Panc1 (cell line): Measurements from ENCODE around the gene LIN7C. TPM values are rescaled to one million over a fixed set of nuclear protein-coding genes. Genes with fewer than 3 reads are reported as not detected.

Source experiments
- ATAC-seq: fragments of 200-7000 bp; cut with Tn5 transposase; 2 replicates; pipeline ENCODE4 v1.9.1; 2020; ENCODE audit warnings: mild to moderate bottlenecking, moderate library complexity
- BruUV-seq: library from RNA; stranded (reverse); fragments of 400-500 nt; replicated peaks from 2 replicates; lab custom pipeline; 2021; lab: Mats Ljungman, UMichigan
- CTCF ChIA-PET: fragments of 300-600 bp; sonication (Branson Sonifier 250); formaldehyde crosslinking; loops from one replicate; lab custom pipeline; 2022; ENCODE audit warnings: antibody characterized with exemption; lab: Charles Lee
- POLR2A ChIA-PET: fragments of 300-600 bp; sonication (Branson Sonifier 250); formaldehyde crosslinking; loops from one replicate; lab custom pipeline; 2022; ENCODE audit warnings: antibody characterized with exemption; lab: Charles Lee
- DNase-seq: peaks from one replicate; pipeline ENCODE4 v3.0.0-alpha.2; 2010; ENCODE audit warnings: low read depth, low spot score
- H3K27ac ChIP-seq: 2 replicates; pipeline ENCODE4 v1.5.1; 2011; ENCODE audit warnings: mild to moderate bottlenecking, low read length, inconsistent platforms
- H3K27me3 ChIP-seq: fragments of 200-500 bp; sonication (Bioruptor generic); 2 replicates; pipeline ENCODE4 v1.6.0; 2014; ENCODE audit warnings: low read length, inconsistent platforms; ENCODE audit not compliant: control insufficient read depth, insufficient read depth
- H3K36me3 ChIP-seq: fragments of 200-500 bp; sonication (Bioruptor generic); 2 replicates; pipeline ENCODE4 v1.5.1; 2014; ENCODE audit warnings: inconsistent platforms, mild to moderate bottlenecking, low read length, moderate library complexity; ENCODE audit not compliant: control insufficient read depth, insufficient read depth
- H3K4me1 ChIP-seq: 2 replicates; pipeline ENCODE4 v1.5.1; 2011; ENCODE audit warnings: inconsistent platforms, mild to moderate bottlenecking, low read length, moderate library complexity; ENCODE audit not compliant: control insufficient read depth, insufficient read depth
- H3K4me3 ChIP-seq, 2 experiments: 2 replicates each; pipeline ENCODE4 v1.5.1; 2011 to 2012; ENCODE audit warnings: low read depth in 2 of 2, low read length in 2 of 2, mild to moderate bottlenecking in 2 of 2, inconsistent platforms in 1 of 2, moderate library complexity in 1 of 2
- H3K9me3 ChIP-seq: fragments of 200-500 bp; sonication (Bioruptor generic); 2 replicates; pipeline ENCODE4 v1.5.1; 2014; ENCODE audit warnings: low read depth, mild to moderate bottlenecking, inconsistent platforms, low read length, moderate library complexity; ENCODE audit not compliant: control insufficient read depth, insufficient read depth
- CTCF ChIP-seq: fragments of 450-650 bp; IDR thresholded peaks from 2 replicates; pipeline ENCODE4 v1.5.1; 2017; ENCODE audit warnings: mild to moderate bottlenecking
- POLR2AphosphoS5 ChIP-seq: IDR thresholded peaks from 2 replicates; pipeline ENCODE4 v1.6.1; 2012; ENCODE audit warnings: mild to moderate bottlenecking, low read depth, low read length, moderate library complexity
- REST ChIP-seq, 2 experiments: IDR thresholded peaks; 2 replicates each; pipeline ENCODE4 v1.6.1; 2011 to 2012; ENCODE audit warnings: low read depth in 2 of 2, control low read depth in 1 of 2, low read length in 1 of 2, mild to moderate bottlenecking in 1 of 2, moderate library complexity in 1 of 2; ENCODE audit not compliant: insufficient read depth in 1 of 2
- SIN3A ChIP-seq: IDR thresholded peaks from 2 replicates; pipeline ENCODE4 v1.6.1; 2012; ENCODE audit warnings: low read depth, mild to moderate bottlenecking, low read length, moderate library complexity, borderline replicate concordance; ENCODE audit not compliant: insufficient read depth
- TCF7L2 ChIP-seq: IDR thresholded peaks from 2 replicates; pipeline ENCODE4 v1.6.1; 2011; ENCODE audit warnings: mild to moderate bottlenecking, low read depth, low read length, inconsistent platforms
- in situ Hi-C: cut with HindIII; loops from 2 replicates; pipeline ENCODE4 v1.10.0; 2016; ENCODE audit warnings: low sequenced_read_pairs, low pct_unique_long_range_greater_than_20kb
- intact Hi-C: fragments of 100-400 bp; cut with micrococcal nuclease; formaldehyde crosslinking; loops from one replicate; pipeline ENCODE4 v1.10.0; 2022; ENCODE audit not compliant: unreplicated experiment
- total RNA-seq: library from RNA; stranded (reverse); gene quantifications from one replicate; pipeline ENCODE4 v1.2.1, GENCODE V29; 2021; ENCODE audit not compliant: unreplicated experiment

Gene LIN7C
- total RNA-seq, 1 experiment from 2014 or later: 44.2 TPM

GRCh38 chr11:27475622-27476021, 30.9 kb downstream of the LIN7C start:
- Histone ChIP-seq H3K27me3 (no peaks in the 10 kb centered on the region), H3K36me3 (no peaks in the 10 kb centered on the region), H3K27ac (peak overlapping the region; percentile 44; the same call in 1 of the 2 replicates), H3K9me3 (no peaks in the 10 kb centered on the region), H3K4me1 (peaks cover 12% of the 10 kb centered on the region), H3K4me3 (no peak overlapping the region)
- TF ChIP-seq SIN3A: no peak
- no peak for TF ChIP-seq CTCF
- no peak for TF ChIP-seq REST (IDR thresholded peaks at IDR 0.05; ENCODE audit: insufficient read depth in 1 of 2, low read depth in 2 of 2, low read length in 1 of 2)
- no peak for TF ChIP-seq POLR2AphosphoS5
- TF ChIP-seq TCF7L2: no peak
- intact Hi-C loops (no loop called here), in situ Hi-C loops (no loop called here)
- CTCF ChIA-PET: interaction anchor here (1.3 kb wide), 1 partner anchor 10 kb away, joined by 5 read pairs; no protein-coding TSS in a partner anchor
- ATAC-seq (no peak), DNase-seq (no peak)
- POLR2A ChIA-PET: no interaction called here
- no TSS peak for BruUV-seq

- intact Hi-C loops (no loop called here), in situ Hi-C loops (no loop called here)
- ChIA-PET CTCF (interaction anchor here (0.6 to 1.0 kb wide), 2 partner anchors 24 to 90 kb away, joined by 3 read pairs; no protein-coding TSS in a partner anchor), POLR2A (interaction anchor here (0.6 to 1.0 kb wide), 9 partner anchors 9 to 1408 kb away, joined by 4 to 18 read pairs (median 11); no protein-coding TSS in a partner anchor)
- Histone ChIP-seq H3K27ac (peak overlapping the region; percentile 91), H3K9me3 (no peaks in the 10 kb centered on the region), H3K36me3 (no peaks in the 10 kb centered on the region), H3K4me3 (peak overlapping the region; percentile 67 to 71), H3K4me1 (peaks cover 20% of the 10 kb centered on the region), H3K27me3 (no peaks in the 10 kb centered on the region)
- TSS peak; percentile 90 for BruUV-seq
- TF ChIP-seq CTCF (no peak), SIN3A (no peak), POLR2AphosphoS5 (no peak), REST (IDR thresholded peaks at IDR 0.05; ENCODE audit: insufficient read depth in 1 of 2, low read depth in 2 of 2, low read length in 1 of 2) (no peak), TCF7L2 (no peak)
- ATAC-seq: no peak
- DNase-seq: no peak
Measured at GRCh38 chr11:27473017-27473406, 33.6 kb downstream of the LIN7C start.
